Measurements from ENCODE around the gene PCDHA11.
"Not testable (repeated sequence)": the region's sequence is repeated elsewhere in the genome, so short reads cannot be mapped to it uniquely, and the experiment has no call there.

The PCDHA11 gene

GRCh38 chr5:140849831-140850634 is 18.7 kb upstream of the PCDHA11 start:
- not testable (repeated sequence) for DNase-seq (ENCODE audit: low read depth)

DNA sequence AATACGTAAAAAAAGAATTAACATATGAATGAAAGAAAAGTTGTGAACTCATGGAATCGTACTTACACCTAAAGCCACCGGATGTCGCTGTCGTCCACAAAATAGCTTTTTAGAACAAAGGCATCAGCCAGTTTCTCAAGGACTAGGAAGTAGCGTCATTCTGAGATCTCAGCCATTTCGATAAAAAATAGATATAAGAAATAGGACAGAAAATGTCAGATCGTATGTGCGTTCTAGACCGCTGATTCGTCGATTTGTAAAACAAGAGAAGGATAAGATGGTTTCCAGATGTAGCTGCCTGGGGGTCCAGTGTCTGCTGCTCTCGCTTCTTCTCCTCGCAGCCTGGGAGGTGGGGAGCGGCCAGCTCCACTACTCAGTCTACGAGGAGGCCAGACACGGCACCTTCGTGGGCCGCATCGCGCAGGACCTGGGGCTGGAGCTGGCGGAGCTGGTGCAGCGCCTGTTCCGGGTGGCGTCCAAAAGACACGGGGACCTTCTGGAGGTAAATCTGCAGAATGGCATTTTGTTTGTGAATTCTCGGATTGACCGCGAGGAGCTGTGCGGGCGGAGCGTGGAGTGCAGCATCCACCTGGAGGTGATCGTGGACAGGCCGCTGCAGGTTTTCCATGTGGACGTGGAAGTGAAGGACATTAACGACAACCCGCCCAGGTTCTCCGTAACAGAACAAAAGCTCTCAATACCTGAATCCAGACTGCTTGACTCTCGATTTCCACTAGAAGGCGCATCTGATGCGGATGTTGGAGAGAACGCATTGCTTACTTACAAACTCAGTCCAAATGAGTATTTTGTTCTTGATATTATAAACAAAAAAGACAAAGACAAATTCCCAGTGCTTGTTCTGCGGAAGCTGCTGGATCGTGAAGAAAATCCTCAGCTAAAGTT is 12.7 kb upstream of the PCDHA11 start, which contains the start of gene PCDHA10:
PCDHA10 (plus strand) TSS at position 126 of the 903 bp plus-strand sequence; CDS start at position 278, 152 bp downstream.
- no peak for DNase-seq (ENCODE audit: low read depth)

DNA sequence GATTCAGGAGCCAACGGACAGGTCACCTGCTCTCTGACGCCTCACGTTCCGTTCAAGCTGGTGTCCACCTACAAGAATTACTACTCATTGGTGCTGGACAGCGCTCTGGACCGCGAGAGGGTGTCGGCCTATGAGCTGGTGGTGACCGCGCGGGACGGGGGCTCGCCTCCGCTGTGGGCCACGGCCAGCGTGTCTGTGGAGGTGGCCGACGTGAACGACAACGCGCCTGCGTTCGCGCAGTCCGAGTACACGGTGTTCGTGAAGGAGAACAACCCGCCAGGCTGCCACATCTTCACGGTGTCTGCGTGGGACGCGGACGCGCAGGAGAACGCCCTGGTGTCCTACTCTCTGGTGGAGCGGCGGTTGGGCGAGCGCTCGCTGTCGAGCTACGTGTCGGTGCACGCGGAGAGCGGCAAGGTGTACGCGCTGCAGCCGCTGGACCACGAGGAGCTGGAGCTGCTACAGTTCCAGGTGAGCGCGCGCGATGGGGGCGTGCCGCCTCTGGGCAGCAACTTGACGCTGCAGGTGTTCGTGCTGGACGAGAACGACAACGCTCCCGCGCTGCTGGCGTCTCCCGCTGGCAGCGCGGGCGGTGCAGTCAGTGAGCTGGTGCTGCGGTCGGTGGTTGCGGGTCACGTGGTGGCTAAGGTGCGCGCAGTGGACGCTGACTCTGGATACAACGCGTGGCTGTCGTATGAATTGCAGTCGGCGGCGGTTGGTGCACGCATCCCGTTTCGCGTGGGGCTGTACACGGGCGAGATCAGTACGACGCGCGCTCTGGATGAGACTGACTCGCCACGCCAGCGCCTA is 11.4 kb upstream of the PCDHA11 start:
- DNase-seq (ENCODE audit: low read depth) = no peak

- no peak for DNase-seq (ENCODE audit: low read depth)
These were observed 10.8 kb upstream of the PCDHA11 start for GRCh38 chr5:140857987-140858240.

- DNase-seq (ENCODE audit: low read depth) = no peak
These were observed 6.1 kb upstream of the PCDHA11 start for GRCh38 chr5:140862441-140863295.

DNA sequence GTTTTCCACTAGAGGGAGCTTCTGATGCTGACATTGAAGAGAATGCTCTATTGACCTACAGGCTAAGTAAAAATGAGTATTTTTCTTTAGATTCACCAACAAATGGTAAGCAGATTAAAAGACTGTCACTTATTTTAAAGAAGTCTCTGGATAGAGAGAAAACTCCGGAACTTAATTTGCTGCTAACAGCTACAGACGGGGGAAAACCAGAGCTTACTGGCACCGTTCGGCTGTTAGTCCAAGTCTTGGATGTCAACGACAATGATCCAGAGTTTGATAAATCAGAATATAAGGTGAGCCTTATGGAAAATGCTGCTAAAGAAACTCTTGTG is 764 bp downstream of the PCDHA11 start:
- no peak for DNase-seq (ENCODE audit: low read depth)

- no peak for DNase-seq (ENCODE audit: low read depth)
These were observed 1.8 kb downstream of the PCDHA11 start for GRCh38 chr5:140870221-140871201.

- no peak for DNase-seq (ENCODE audit: low read depth)
These were observed 6.6 kb downstream of the PCDHA11 start, which contains the start of gene PCDHA12 for GRCh38 chr5:140875085-140876065. PCDHA12 (plus strand) TSS chr5:140875308; CDS start chr5:140875473, 165 bp downstream.

GRCh38 chr5:140876541-140877261 is 7.9 kb downstream of the PCDHA11 start:
- not testable (repeated sequence) for DNase-seq (ENCODE audit: low read depth)

DNA sequence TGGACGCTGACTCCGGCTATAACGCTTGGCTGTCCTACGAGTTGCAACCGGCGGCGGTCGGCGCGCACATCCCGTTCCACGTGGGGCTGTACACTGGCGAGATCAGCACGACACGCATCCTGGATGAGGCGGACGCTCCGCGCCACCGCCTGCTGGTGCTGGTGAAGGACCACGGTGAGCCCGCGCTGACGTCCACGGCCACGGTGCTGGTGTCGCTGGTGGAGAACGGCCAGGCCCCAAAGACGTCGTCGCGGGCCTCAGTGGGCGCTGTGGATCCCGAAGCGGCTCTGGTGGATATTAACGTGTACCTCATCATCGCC is 8.5 kb downstream of the PCDHA11 start:
- no peak for DNase-seq (ENCODE audit: low read depth)

- DNase-seq (ENCODE audit: low read depth) = no peak
These were observed 13.3 kb downstream of the PCDHA11 start, which contains the start of gene PCDHA13 for GRCh38 chr5:140881889-140882590. PCDHA13 (plus strand) TSS chr5:140882124; CDS start chr5:140882269, 145 bp downstream.

GRCh38 chr5:140882591-140882899 is 13.8 kb downstream of the PCDHA11 start:
- DNase-seq (ENCODE audit: low read depth) = no peak

DNA sequence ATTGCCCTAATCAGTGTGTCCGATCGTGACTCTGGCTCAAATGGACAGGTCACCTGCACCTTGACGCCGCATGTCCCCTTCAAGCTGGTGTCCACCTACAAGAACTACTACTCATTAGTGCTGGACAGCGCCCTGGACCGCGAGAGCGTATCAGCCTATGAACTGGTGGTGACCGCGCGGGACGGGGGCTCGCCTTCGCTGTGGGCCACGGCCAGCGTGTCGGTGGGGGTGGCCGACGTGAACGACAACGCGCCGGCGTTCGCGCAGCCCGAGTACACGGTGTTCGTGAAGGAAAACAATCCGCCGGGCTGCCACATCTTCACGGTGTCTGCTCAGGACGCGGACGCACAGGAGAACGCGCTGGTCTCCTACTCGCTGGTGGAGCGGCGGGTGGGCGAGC is 14.6 kb downstream of the PCDHA11 start:
- no peak for DNase-seq (ENCODE audit: low read depth)

DNA sequence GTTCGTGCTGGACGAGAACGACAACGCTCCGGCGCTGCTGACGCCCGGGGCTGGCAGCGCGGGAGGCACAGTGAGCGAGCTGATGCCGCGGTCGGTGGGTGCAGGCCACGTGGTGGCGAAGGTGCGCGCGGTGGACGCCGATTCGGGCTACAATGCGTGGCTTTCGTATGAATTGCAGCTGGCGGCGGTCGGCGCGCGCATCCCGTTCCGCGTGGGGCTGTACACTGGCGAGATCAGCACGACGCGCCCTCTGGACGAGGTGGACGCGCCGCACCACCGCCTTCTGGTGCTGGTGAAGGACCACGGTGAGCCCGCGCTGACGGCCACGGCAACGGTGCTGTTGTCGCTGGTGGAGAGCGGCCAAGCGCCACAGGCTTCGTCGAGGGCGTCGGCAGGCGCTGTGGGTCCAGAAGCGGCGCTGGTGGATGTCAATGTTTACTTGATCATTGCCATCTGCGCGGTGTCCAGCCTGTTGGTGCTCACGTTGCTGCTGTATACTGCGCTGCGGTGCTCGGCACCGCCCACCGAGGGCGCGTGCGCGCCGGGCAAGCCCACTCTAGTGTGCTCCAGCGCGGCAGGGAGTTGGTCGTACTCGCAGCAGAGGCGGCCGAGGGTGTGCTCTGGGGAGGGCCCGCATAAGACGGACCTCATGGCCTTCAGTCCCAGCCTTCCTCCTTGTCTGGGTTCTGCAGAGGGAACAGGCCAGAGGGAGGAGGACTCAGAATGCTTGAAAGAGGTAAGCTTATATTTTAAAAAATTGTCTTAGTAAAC is 15.4 kb downstream of the PCDHA11 start:
- DNase-seq (ENCODE audit: low read depth) = no peak

DNA sequence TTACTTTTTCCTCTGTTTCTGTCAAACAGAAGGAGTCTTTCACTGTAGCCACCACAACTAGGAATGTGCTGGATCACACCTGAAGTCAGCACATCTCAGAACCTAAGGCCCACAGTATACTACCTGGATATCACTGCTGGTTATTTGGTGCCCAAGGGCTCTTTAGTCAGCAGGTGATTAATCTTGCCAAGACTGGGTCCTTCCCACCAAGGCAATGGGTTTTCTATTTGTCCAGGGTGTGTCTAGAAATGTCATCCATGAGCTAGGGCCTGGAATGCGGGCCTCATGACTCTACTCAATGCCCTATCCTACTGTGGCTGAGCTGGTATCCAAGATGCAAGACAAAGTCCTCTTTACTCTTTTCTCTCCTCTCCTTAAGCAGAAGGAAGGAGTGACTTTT is 47.6 kb downstream of the PCDHA11 start:
- no peak for DNase-seq (ENCODE audit: low read depth)
